ENCODE results near the gene UTF1.

The UTF1 gene

GRCh38 chr10:133280391-133281059, 50.5 kb downstream of the UTF1 start:
- DNase-seq = no peak

- DNase-seq = no peak
Measured at GRCh38 chr10:133281084-133281483, 51.1 kb downstream of the UTF1 start.

Data from NCI-H2081 treated with DMSO at 0.1 percent for 48 hours (cell line).